Muscle layer of duodenum (tissue), 2 donors: Measurements from ENCODE around the gene MPST.

Experiments used
- H3K27ac ChIP-seq: one replicate; pipeline ENCODE4 v1.7.0; 2013; ENCODE audit warnings: mild to moderate bottlenecking, low read length
- H3K27me3 ChIP-seq: one replicate; pipeline ENCODE4 v1.7.0; 2013; ENCODE audit warnings: low read depth, mild to moderate bottlenecking, control low read depth, low read length
- H3K36me3 ChIP-seq, 2 donors: one replicate each; pipeline ENCODE4 v1.7.0; 2013; ENCODE audit warnings: low read length in 2 of 2, control low read depth in 1 of 2, mild to moderate bottlenecking in 1 of 2; ENCODE audit not compliant: insufficient read depth in 2 of 2, control insufficient read depth in 1 of 2
- H3K4me1 ChIP-seq, 2 donors: one replicate each; pipeline ENCODE4 v1.7.0; 2013; ENCODE audit warnings: low read length in 2 of 2, mild to moderate bottlenecking in 2 of 2, control low read depth in 1 of 2, moderate library complexity in 1 of 2; ENCODE audit not compliant: insufficient read depth in 2 of 2, control insufficient read depth in 1 of 2
- H3K4me3 ChIP-seq, 2 donors: one replicate each; pipeline ENCODE4 v1.7.0; 2013; ENCODE audit warnings: low read length in 2 of 2, low read depth in 1 of 2, mild to moderate bottlenecking in 1 of 2
- H3K9me3 ChIP-seq, 2 donors: one replicate each; pipeline ENCODE4 v1.7.0; 2013; ENCODE audit warnings: low read length in 2 of 2, control low read depth in 1 of 2, mild to moderate bottlenecking in 1 of 2; ENCODE audit not compliant: control insufficient read depth in 1 of 2
- donor health status: healthy.

The MPST gene

GRCh38 chr22:37050913-37051312 is 31.4 kb downstream of the MPST start:
- H3K27me3 ChIP-seq, result no peaks in the 10 kb centered on the region
- H3K36me3 ChIP-seq, result peaks cover under 1 to 8% of the 10 kb centered on the region in 2 donors
- no peaks in the 10 kb centered on the region for H3K9me3 ChIP-seq
- peaks cover 0 to 14% of the 10 kb centered on the region in 2 donors for H3K4me1 ChIP-seq
- no peak overlapping the region for H3K4me3 ChIP-seq
- H3K27ac ChIP-seq, result no peak overlapping the region

GRCh38 chr22:37051391-37052385 is 32.1 kb downstream of the MPST start, which contains the start of gene KCTD17:
Gene KCTD17, plus strand, starts transcription at chr22:37051742. Its CDS starts 19 bp downstream, at chr22:37051761.
- Histone ChIP-seq H3K27me3 (no peaks in the 10 kb centered on the region), H3K4me1 (peaks cover 0 to 14% of the 10 kb centered on the region in 2 donors), H3K27ac (no peak within 1 kb of the TSS), H3K9me3 (no peaks in the 10 kb centered on the region), H3K4me3 (peak within 1 kb of the TSS; percentile 48 to 88), H3K36me3 (peaks cover 8 to 16% of the 10 kb centered on the region in 2 donors)

GRCh38 chr22:37052386-37053309 is 33.1 kb downstream of the MPST start:
- H3K4me1 ChIP-seq, result peaks cover 0 to 14% of the 10 kb centered on the region in 2 donors
- no peak overlapping the region for H3K27ac ChIP-seq
- peak overlapping the region; percentile 48 to 88 for H3K4me3 ChIP-seq
- no peaks in the 10 kb centered on the region for H3K9me3 ChIP-seq
- peaks cover 13 to 26% of the 10 kb centered on the region in 2 donors for H3K36me3 ChIP-seq
- H3K27me3 ChIP-seq, result no peaks in the 10 kb centered on the region

GRCh38 chr22:37053310-37054055 is 33.9 kb downstream of the MPST start:
- Histone ChIP-seq H3K27ac (no peak overlapping the region), H3K4me1 (peaks cover 0 to 14% of the 10 kb centered on the region in 2 donors), H3K9me3 (no peaks in the 10 kb centered on the region), H3K4me3 (no peak overlapping the region), H3K36me3 (peaks cover 20 to 34% of the 10 kb centered on the region in 2 donors), H3K27me3 (no peaks in the 10 kb centered on the region)

GRCh38 chr22:37054056-37054395 is 34.5 kb downstream of the MPST start:
- no peak overlapping the region for H3K4me3 ChIP-seq
- H3K9me3 ChIP-seq, result no peaks in the 10 kb centered on the region
- peaks cover 0 to 14% of the 10 kb centered on the region in 2 donors for H3K4me1 ChIP-seq
- no peak overlapping the region for H3K27ac ChIP-seq
- no peaks in the 10 kb centered on the region for H3K27me3 ChIP-seq
- peaks cover 20 to 39% of the 10 kb centered on the region in 2 donors for H3K36me3 ChIP-seq

- no peak overlapping the region for H3K4me3 ChIP-seq
- H3K27ac ChIP-seq, result no peak overlapping the region
- peaks cover 20 to 47% of the 10 kb centered on the region in 2 donors for H3K36me3 ChIP-seq
- H3K4me1 ChIP-seq, result peaks cover 0 to 14% of the 10 kb centered on the region in 2 donors
- no peaks in the 10 kb centered on the region for H3K9me3 ChIP-seq
- no peaks in the 10 kb centered on the region for H3K27me3 ChIP-seq
These were observed 35.2 kb downstream of the MPST start for GRCh38 chr22:37054600-37055365.

- no peaks in the 10 kb centered on the region for H3K9me3 ChIP-seq
- H3K4me1 ChIP-seq, result peaks cover 0 to 14% of the 10 kb centered on the region in 2 donors
- H3K4me3 ChIP-seq, result no peak overlapping the region
- no peaks in the 10 kb centered on the region for H3K27me3 ChIP-seq
- H3K27ac ChIP-seq, result no peak overlapping the region
- peaks cover 20 to 58% of the 10 kb centered on the region in 2 donors for H3K36me3 ChIP-seq
These were observed 36.7 kb downstream of the MPST start for GRCh38 chr22:37056246-37056645.

GRCh38 chr22:37057226-37057625 is 37.7 kb downstream of the MPST start:
- H3K36me3 ChIP-seq, result peaks cover 20 to 62% of the 10 kb centered on the region in 2 donors
- no peaks in the 10 kb centered on the region for H3K27me3 ChIP-seq
- no peak overlapping the region for H3K27ac ChIP-seq
- H3K4me3 ChIP-seq, result no peak overlapping the region
- peaks cover 0 to 8% of the 10 kb centered on the region in 2 donors for H3K4me1 ChIP-seq
- H3K9me3 ChIP-seq, result no peaks in the 10 kb centered on the region

- no peak overlapping the region for H3K4me3 ChIP-seq
- H3K27me3 ChIP-seq, result no peaks in the 10 kb centered on the region
- peaks cover 20 to 62% of the 10 kb centered on the region in 2 donors for H3K36me3 ChIP-seq
- no peak overlapping the region for H3K27ac ChIP-seq
- H3K4me1 ChIP-seq, result peaks cover 0 to under 1% of the 10 kb centered on the region in 2 donors
- no peaks in the 10 kb centered on the region for H3K9me3 ChIP-seq
These were observed 38.4 kb downstream of the MPST start for GRCh38 chr22:37057796-37058510.
